Measurements from ENCODE around the gene UMOD.

The UMOD gene

DNA sequence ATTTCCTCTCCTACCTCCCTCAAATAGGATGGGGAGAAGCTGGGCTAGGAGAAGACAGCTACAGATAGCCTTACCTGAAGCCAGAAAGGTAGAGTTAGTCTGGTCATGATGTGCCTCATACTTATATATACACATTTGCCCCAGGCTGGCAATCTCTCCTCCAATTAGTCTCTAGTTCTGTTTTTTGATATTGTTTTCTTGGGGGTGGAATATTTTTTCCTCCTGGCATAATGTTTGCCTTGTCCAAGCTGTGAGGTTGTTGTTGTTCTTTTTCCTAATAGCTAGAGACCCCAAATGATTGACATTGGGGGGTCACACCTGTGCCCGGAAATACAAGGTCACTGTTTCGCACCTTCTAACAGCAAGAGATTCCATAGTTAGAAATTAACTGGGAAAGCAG lies at the start of gene UMOD:
Gene UMOD, minus strand, starts transcription at position 101 of the 400 bp plus-strand sequence. CDS start 1,978 bp downstream, outside the sequence.
- Histone ChIP-seq H3K9me3 (ENCODE audit: insufficient read depth, low read length) (no peaks in the 10 kb centered on the region; the same call in 1 of the 2 replicates), H3K4me1 (ENCODE audit: insufficient read depth, insufficient read length) (peaks cover 5% of the 10 kb centered on the region), H3K27me3 (ENCODE audit: insufficient read depth, insufficient read length) (no peaks in the 10 kb centered on the region), H3K36me3 (ENCODE audit: insufficient read depth, insufficient read length, low read length) (no peaks in the 10 kb centered on the region), H3K9ac (ENCODE audit: insufficient read length, low read depth) (no peak within 1 kb of the TSS), H3K4me3 (ENCODE audit: insufficient read length, low read depth) (no peak within 1 kb of the TSS)
- no peak for DNase-seq (ENCODE audit: low read depth, low spot score)
- no peak for TF ChIP-seq SUZ12 (IDR thresholded peaks at IDR 0.05; ENCODE audit: extremely low read depth, insufficient read depth, insufficient read length)
- TF ChIP-seq YY1 (IDR thresholded peaks at IDR 0.05; ENCODE audit: insufficient read depth, insufficient read length) = no peak
- TF ChIP-seq ZNF274 (IDR thresholded peaks at IDR 0.05; ENCODE audit: low read depth, low read length) = no peak

DNA sequence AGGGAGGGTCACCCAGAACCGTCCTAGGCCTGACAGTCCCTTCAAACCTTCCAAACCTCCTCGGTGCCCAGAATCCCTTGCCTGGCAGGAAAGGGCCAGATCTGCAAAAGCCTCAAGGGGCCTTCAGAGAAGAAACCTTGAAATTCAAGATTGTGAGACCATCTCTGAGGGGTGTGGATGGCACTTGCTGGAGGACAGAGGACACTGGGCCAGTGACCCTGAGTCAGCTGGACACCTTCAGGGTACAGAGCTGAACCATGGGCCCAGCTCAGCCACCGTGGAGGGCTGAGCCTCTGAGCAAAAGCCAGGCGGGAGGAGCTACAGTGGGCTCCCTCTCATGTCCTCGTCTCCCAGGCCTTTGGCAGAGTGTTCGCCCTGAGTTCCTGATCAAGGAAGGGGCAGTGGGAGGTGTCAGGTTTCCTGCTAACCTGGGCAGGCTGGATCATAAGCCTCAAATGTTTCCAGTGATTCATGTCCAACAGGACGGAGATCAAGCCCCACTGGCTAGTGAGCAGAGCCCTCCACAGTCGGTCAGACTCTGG lies 49.0 kb upstream of the UMOD start:
- Histone ChIP-seq H3K4me3 (ENCODE audit: insufficient read length, low read depth) (no peak overlapping the region), H3K27me3 (ENCODE audit: insufficient read depth, insufficient read length) (no peaks in the 10 kb centered on the region), H3K9ac (ENCODE audit: insufficient read length, low read depth) (no peak overlapping the region), H3K9me3 (ENCODE audit: insufficient read depth, low read length) (no peaks in the 10 kb centered on the region), H3K36me3 (ENCODE audit: insufficient read depth, insufficient read length, low read length) (no peaks in the 10 kb centered on the region), H3K4me1 (ENCODE audit: insufficient read depth, insufficient read length) (peaks cover 9% of the 10 kb centered on the region)
- TF ChIP-seq SUZ12 (IDR thresholded peaks at IDR 0.05; ENCODE audit: extremely low read depth, insufficient read depth, insufficient read length) (no peak), ZNF274 (IDR thresholded peaks at IDR 0.05; ENCODE audit: low read depth, low read length) (no peak), YY1 (IDR thresholded peaks at IDR 0.05; ENCODE audit: insufficient read depth, insufficient read length) (no peak)
- DNase-seq (ENCODE audit: low read depth, low spot score) = no peak

DNA sequence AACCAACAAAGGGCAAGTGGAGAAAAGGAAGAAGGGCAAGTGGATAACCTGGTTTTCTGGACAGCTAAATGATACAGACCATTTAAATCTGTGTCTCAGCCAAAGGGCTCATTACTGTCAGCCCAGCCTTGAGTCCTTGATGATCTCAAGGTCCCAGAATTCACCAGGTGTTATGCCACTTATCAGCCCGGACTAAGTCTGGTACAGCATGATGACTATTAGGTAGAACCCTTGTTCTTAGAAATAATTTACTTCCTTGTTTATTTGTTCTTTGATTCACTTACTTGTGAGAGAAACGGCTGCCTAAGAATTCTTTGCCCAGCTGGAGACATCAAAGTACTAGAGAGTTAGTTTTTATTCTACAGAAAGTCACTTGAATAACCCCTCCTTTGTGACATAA lies 48.6 kb upstream of the UMOD start:
- H3K4me1 ChIP-seq (ENCODE audit: insufficient read depth, insufficient read length) = peaks cover 9% of the 10 kb centered on the region
- H3K4me3 ChIP-seq (ENCODE audit: insufficient read length, low read depth) = no peak overlapping the region
- H3K27me3 ChIP-seq (ENCODE audit: insufficient read depth, insufficient read length) = no peaks in the 10 kb centered on the region
- H3K9ac ChIP-seq (ENCODE audit: insufficient read length, low read depth) = no peak overlapping the region
- no peaks in the 10 kb centered on the region for H3K9me3 ChIP-seq (ENCODE audit: insufficient read depth, low read length)
- DNase-seq (ENCODE audit: low read depth, low spot score) = no peak
- no peak for TF ChIP-seq ZNF274 (IDR thresholded peaks at IDR 0.05; ENCODE audit: low read depth, low read length)
- TF ChIP-seq SUZ12 (IDR thresholded peaks at IDR 0.05; ENCODE audit: extremely low read depth, insufficient read depth, insufficient read length) = no peak
- TF ChIP-seq YY1 (IDR thresholded peaks at IDR 0.05; ENCODE audit: insufficient read depth, insufficient read length) = no peak
- no peaks in the 10 kb centered on the region for H3K36me3 ChIP-seq (ENCODE audit: insufficient read depth, insufficient read length, low read length)

DNA sequence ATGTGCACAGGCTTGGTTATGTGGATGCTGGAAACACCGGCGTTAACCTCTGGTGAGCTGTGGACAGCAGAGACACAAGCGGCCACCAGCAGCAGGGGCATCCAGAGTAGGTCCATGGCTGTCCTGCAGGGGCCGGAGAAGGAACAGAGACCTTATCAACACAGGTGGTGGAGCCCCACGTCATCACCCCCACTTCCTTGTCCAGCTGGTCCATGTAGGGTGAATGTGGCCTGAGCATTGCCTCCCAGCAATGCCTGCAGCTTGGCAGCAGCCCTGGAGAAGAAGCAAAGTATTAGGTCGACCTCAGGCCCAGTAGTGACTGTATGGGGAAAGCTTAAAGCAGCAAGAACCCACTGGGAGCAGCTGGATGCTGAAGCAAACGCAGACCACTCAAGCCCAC lies 46.7 kb upstream of the UMOD start:
- Histone ChIP-seq H3K4me3 (ENCODE audit: insufficient read length, low read depth) (no peak overlapping the region), H3K9ac (ENCODE audit: insufficient read length, low read depth) (no peak overlapping the region), H3K9me3 (ENCODE audit: insufficient read depth, low read length) (no peaks in the 10 kb centered on the region), H3K4me1 (ENCODE audit: insufficient read depth, insufficient read length) (peaks cover 9% of the 10 kb centered on the region), H3K27me3 (ENCODE audit: insufficient read depth, insufficient read length) (no peaks in the 10 kb centered on the region), H3K36me3 (ENCODE audit: insufficient read depth, insufficient read length, low read length) (no peaks in the 10 kb centered on the region)
- TF ChIP-seq YY1 (IDR thresholded peaks at IDR 0.05; ENCODE audit: insufficient read depth, insufficient read length) = no peak
- DNase-seq (ENCODE audit: low read depth, low spot score) = no peak

DNA sequence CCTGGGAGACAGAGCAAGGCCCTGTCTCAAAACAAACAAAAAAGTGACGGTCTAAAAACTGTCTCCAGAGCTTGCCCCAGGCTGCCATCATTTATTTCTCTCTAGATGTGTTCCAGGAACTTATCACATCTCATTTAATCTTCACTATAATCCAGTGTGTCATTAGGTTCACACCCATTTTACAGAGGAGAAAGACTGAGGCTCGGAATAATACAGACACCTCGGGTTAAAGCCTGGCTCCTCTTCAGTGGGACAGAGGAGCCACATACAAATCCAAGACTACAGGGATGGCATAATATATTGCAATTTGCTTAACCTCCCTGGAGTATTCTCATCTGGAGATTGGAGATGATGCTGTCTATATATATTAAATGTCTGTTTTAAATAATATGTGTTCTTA lies 46.1 kb upstream of the UMOD start:
- Histone ChIP-seq H3K27me3 (ENCODE audit: insufficient read depth, insufficient read length) (no peaks in the 10 kb centered on the region), H3K9me3 (ENCODE audit: insufficient read depth, low read length) (no peaks in the 10 kb centered on the region), H3K4me3 (ENCODE audit: insufficient read length, low read depth) (no peak overlapping the region), H3K9ac (ENCODE audit: insufficient read length, low read depth) (no peak overlapping the region), H3K36me3 (ENCODE audit: insufficient read depth, insufficient read length, low read length) (no peaks in the 10 kb centered on the region), H3K4me1 (ENCODE audit: insufficient read depth, insufficient read length) (peaks cover 9% of the 10 kb centered on the region)
- TF ChIP-seq ZNF274 (IDR thresholded peaks at IDR 0.05; ENCODE audit: low read depth, low read length) = no peak
- TF ChIP-seq YY1 (IDR thresholded peaks at IDR 0.05; ENCODE audit: insufficient read depth, insufficient read length) = no peak
- no peak for TF ChIP-seq SUZ12 (IDR thresholded peaks at IDR 0.05; ENCODE audit: extremely low read depth, insufficient read depth, insufficient read length)
- no peak for DNase-seq (ENCODE audit: low read depth, low spot score)

DNA sequence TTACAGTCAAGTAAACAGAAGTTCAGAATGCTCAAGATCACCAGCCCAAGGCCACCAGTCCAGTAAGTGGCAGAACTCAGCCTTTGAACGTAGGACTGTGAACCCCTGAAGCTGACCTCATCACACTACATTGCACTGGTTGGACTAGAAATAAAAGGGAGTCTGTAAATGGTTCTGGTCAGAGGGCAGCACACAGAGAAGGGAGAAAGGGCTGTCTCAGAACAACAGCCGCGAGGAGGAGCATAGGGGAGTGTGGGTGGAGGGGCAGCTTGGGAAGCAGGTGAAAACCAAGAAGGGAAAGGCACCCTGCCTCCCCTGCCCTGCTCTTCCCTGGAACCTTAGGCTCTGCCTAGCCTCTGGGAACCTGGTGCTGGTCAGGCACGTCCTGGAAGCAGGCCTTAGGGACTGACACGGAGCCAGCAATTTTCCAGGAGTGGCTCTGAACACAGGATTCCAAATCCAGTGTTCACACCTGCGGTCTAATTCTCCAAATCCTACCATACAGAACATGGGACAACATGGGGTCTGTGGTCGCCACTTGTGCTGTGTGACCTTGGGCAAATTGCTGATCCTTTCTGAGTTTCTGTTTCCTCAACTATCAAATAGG lies 45.1 kb upstream of the UMOD start:
- TF ChIP-seq YY1 (IDR thresholded peaks at IDR 0.05; ENCODE audit: insufficient read depth, insufficient read length) = no peak
- no peak for TF ChIP-seq SUZ12 (IDR thresholded peaks at IDR 0.05; ENCODE audit: extremely low read depth, insufficient read depth, insufficient read length)
- TF ChIP-seq ZNF274 (IDR thresholded peaks at IDR 0.05; ENCODE audit: low read depth, low read length) = no peak
- Histone ChIP-seq H3K4me1 (ENCODE audit: insufficient read depth, insufficient read length) (peaks cover 7% of the 10 kb centered on the region), H3K27me3 (ENCODE audit: insufficient read depth, insufficient read length) (no peaks in the 10 kb centered on the region)

DNA sequence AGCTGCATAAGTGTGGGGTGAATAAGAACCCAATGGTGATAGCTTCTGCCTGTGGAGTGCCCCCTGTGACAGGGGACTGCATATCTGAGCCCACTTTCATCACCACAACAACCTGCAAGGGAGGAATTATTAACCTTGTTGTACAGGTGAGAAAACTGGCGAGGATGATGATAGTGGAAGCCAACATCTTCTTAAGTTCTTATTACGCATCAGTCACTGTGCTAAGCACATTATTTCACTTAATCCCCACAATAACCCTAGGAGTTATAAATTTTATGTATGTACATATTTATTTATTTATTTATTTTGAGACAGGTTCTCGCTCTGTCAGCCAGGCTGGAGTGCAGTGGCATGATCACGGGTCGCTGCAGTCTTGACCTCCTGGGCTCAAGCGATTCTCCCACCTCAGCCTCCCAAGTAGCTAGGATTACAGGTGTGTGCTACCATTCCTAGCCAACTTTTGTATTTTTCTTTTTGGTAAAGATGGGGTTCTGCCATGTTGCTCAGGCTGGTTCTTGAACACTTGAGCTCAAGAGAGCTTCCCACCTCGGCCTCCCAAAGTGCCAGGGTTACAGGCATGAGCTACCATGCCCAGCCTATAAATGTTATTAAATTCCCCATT lies 44.4 kb upstream of the UMOD start:
- H3K9ac ChIP-seq (ENCODE audit: insufficient read length, low read depth) = no peak overlapping the region
- H3K36me3 ChIP-seq (ENCODE audit: insufficient read depth, insufficient read length, low read length) = no peaks in the 10 kb centered on the region
- no peak for DNase-seq (ENCODE audit: low read depth, low spot score)

More for the DNA sequence above, 45.1 kb upstream of the UMOD start:
- no peak overlapping the region for H3K9ac ChIP-seq (ENCODE audit: insufficient read length, low read depth)
- H3K36me3 ChIP-seq (ENCODE audit: insufficient read depth, insufficient read length, low read length) = no peaks in the 10 kb centered on the region
- no peaks in the 10 kb centered on the region for H3K9me3 ChIP-seq (ENCODE audit: insufficient read depth, low read length)
- DNase-seq (ENCODE audit: low read depth, low spot score) = no peak
- no peak overlapping the region for H3K4me3 ChIP-seq (ENCODE audit: insufficient read length, low read depth)

More for the DNA sequence above, 44.4 kb upstream of the UMOD start:
- TF ChIP-seq YY1 (IDR thresholded peaks at IDR 0.05; ENCODE audit: insufficient read depth, insufficient read length) (no peak), SUZ12 (IDR thresholded peaks at IDR 0.05; ENCODE audit: extremely low read depth, insufficient read depth, insufficient read length) (no peak), ZNF274 (IDR thresholded peaks at IDR 0.05; ENCODE audit: low read depth, low read length) (no peak)
- H3K9me3 ChIP-seq (ENCODE audit: insufficient read depth, low read length) = no peaks in the 10 kb centered on the region
- peaks cover 6% of the 10 kb centered on the region for H3K4me1 ChIP-seq (ENCODE audit: insufficient read depth, insufficient read length)
- H3K27me3 ChIP-seq (ENCODE audit: insufficient read depth, insufficient read length) = no peaks in the 10 kb centered on the region
- H3K4me3 ChIP-seq (ENCODE audit: insufficient read length, low read depth) = no peak overlapping the region

Data from NT2/D1 (cell line).